Measurements from ENCODE around the gene CALR3. TPM values are rescaled to one million over a fixed set of nuclear protein-coding genes. Genes with fewer than 3 reads are reported as not detected.

The CALR3 gene
- total and polyA plus RNA-seq, 2 of the 13 experiments (the other 11 are each of a cell fraction or from before 2014, with no cell fraction given), result not detected

DNA sequence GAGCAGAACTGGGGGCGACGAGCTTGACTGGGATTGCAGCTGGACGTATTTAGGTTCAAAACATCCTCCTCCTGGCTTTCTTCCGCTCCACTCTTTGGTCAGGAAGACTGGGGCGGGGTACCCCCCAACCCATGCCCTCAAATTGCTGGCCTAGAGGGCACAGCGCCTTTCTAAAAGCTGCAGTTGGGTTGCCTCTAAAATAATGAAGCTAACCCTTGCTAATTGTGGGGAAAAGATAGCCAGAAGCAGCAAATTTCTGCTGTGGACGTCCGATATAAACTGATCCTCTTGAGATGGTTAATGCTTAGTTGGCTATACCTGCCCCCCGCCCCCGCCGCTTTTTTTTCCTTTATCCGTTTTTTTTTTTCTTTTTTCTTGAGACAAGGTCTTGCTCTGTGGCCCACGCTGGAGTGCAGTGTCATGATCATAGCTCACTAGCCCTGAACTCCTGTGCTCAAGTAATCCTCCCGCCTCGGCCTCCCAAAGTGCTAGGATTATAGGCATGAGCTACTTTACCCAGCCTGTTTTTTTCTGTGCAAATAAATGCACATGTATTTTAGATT, 47.0 kb upstream of the CALR3 start (continued):
- no peak for TF ChIP-seq RARG (CRISPR knock-in tag; IDR thresholded peaks at IDR 0.05; ENCODE audit: low read depth)
- TF ChIP-seq FOXM1 (CRISPR knock-in tag; IDR thresholded peaks at IDR 0.05), result no peak
- TF ChIP-seq ATM (IDR thresholded peaks at IDR 0.05; ENCODE audit: borderline replicate concordance), result no peak
- no peak for TF ChIP-seq SUZ12 (IDR thresholded peaks at IDR 0.05; ENCODE audit: low read depth, low read length)
- no peak for TF ChIP-seq ERF (CRISPR knock-in tag; IDR thresholded peaks at IDR 0.05)
- 0 out of 2 replicates have a peak, but pooled peaks have one; percentile 25 for TF ChIP-seq PRMT3 (CRISPR knock-in tag; IDR thresholded peaks at IDR 0.05; ENCODE audit: borderline replicate concordance, low read depth)
- TF ChIP-seq HOXA5 (CRISPR knock-in tag; IDR thresholded peaks at IDR 0.05), result no peak
- no peak for TF ChIP-seq STAT5B (CRISPR knock-in tag; IDR thresholded peaks at IDR 0.05)
- TF ChIP-seq, protein P1, sequence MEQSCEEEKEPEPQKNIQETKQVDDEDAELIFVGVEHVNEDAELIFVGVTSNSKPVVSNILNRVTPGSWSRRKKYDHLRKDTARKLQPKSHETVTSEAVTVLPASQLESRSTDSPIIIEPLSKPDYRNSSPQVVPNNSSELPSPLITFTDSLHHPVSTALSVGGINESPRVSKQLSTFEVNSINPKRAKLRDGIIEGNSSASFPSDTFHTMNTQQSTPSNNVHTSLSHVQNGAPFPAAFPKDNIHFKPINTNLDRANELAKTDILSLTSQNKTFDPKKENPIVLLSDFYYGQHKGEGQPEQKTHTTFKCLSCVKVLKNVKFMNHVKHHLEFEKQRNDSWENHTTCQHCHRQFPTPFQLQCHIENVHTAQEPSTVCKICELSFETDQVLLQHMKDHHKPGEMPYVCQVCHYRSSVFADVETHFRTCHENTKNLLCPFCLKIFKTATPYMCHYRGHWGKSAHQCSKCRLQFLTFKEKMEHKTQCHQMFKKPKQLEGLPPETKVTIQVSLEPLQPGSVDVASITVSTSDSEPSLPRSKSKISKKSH (CRISPR knock-in tag; IDR thresholded peaks at IDR 0.05; ENCODE audit: borderline replicate concordance), result 0 out of 2 replicates have a peak, but pooled peaks have one; percentile 3
- no peak for TF ChIP-seq TEAD3 (CRISPR knock-in tag; optimal IDR thresholded peaks at IDR 0.05; ENCODE audit: borderline replicate concordance)
- 0 out of 2 replicates have a peak, but pooled peaks have one; percentile 4 for TF ChIP-seq MAF1 (CRISPR knock-in tag; IDR thresholded peaks at IDR 0.05; ENCODE audit: borderline replicate concordance)
- TF ChIP-seq, protein P2, sequence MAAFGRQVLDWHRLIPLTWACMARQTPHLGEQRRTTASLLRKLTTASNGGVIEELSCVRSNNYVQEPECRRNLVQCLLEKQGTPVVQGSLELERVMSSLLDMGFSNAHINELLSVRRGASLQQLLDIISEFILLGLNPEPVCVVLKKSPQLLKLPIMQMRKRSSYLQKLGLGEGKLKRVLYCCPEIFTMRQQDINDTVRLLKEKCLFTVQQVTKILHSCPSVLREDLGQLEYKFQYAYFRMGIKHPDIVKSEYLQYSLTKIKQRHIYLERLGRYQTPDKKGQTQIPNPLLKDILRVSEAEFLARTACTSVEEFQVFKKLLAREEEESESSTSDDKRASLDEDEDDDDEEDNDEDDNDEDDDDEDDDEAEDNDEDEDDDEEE (CRISPR knock-in tag; IDR thresholded peaks at IDR 0.05), result peak; percentile 13; the same call in 1 of the 2 replicates
- peak; percentile 75; the same call in 1 of the 2 replicates for TF ChIP-seq ZNF234 (CRISPR knock-in tag; conservative IDR thresholded peaks at IDR 0.05)
- TF ChIP-seq, protein P3, sequence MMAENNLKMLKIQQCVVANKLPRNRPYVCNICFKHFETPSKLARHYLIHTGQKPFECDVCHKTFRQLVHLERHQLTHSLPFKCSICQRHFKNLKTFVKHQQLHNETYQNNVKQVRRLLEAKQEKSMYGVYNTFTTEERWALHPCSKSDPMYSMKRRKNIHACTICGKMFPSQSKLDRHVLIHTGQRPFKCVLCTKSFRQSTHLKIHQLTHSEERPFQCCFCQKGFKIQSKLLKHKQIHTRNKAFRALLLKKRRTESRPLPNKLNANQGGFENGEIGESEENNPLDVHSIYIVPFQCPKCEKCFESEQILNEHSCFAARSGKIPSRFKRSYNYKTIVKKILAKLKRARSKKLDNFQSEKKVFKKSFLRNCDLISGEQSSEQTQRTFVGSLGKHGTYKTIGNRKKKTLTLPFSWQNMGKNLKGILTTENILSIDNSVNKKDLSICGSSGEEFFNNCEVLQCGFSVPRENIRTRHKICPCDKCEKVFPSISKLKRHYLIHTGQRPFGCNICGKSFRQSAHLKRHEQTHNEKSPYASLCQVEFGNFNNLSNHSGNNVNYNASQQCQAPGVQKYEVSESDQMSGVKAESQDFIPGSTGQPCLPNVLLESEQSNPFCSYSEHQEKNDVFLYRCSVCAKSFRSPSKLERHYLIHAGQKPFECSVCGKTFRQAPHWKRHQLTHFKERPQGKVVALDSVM (CRISPR knock-in tag; IDR thresholded peaks at IDR 0.05), result peak; percentile 67; the same call in 1 of the 2 replicates
- 0 out of 2 replicates have a peak, but pooled peaks have one; percentile 23 for TF ChIP-seq ZNF30 (CRISPR knock-in tag; IDR thresholded peaks at IDR 0.05)
- no peak for TF ChIP-seq ZNF589 (CRISPR knock-in tag; conservative IDR thresholded peaks at IDR 0.05)
- TF ChIP-seq FOXC1 (CRISPR knock-in tag; IDR thresholded peaks at IDR 0.05; ENCODE audit: borderline replicate concordance), result no peak
- no peak for TF ChIP-seq CBFB (CRISPR knock-in tag; IDR thresholded peaks at IDR 0.05)
- TF ChIP-seq, protein P4, sequence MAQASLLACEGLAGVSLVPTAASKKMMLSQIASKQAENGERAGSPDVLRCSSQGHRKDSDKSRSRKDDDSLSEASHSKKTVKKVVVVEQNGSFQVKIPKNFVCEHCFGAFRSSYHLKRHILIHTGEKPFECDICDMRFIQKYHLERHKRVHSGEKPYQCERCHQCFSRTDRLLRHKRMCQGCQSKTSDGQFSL (CRISPR knock-in tag; IDR thresholded peaks at IDR 0.05), result no peak
- no peak for TF ChIP-seq HDAC6 (IDR thresholded peaks at IDR 0.05; ENCODE audit: low read depth, low read length)
- peak; percentile 27; the same call in 1 of the 2 replicates for TF ChIP-seq ZNF878 (CRISPR knock-in tag; IDR thresholded peaks at IDR 0.05)
